Gastrocnemius medialis (tissue), 4 donors: ENCODE measurements around the gene NRDE2. TPM values are rescaled to one million over a fixed set of nuclear protein-coding genes. Genes with fewer than 3 reads are reported as not detected.
A peak's percentile ranks its signal among the peaks of the same experiment; 100 is the strongest.

Source experiments
- ATAC-seq, 2 donors: fragments of 150-250 bp; one replicate each; pipeline ENCODE4 v1.9.1; 2016
- DNase-seq, 2 donors: peaks; one replicate each; pipeline ENCODE4 v3.0.0-alpha.2; 2019
- H3K27ac ChIP-seq, 4 donors: fragments of 200-600 bp; sonication (generic); 1 replicate in 1 of 4; 2 replicates in 3 of 4; pipeline ENCODE4 v1.5.1; 2016 to 2018; ENCODE audit warnings: mild to moderate bottlenecking in 2 of 4, moderate library complexity in 1 of 4
- H3K27me3 ChIP-seq, 3 donors: fragments of 200-600 bp; sonication (generic) in 2 of 3; 1 replicate in 1 of 3; 2 replicates in 2 of 3; pipeline versions ENCODE4 v1.5.1 to v1.6.0; 2016 to 2019; ENCODE audit warnings: mild to moderate bottlenecking in 1 of 3, moderate library complexity in 1 of 3
- H3K36me3 ChIP-seq, 2 donors: fragments of 200-600 bp; sonication (generic) in 1 of 2; one replicate each; pipeline ENCODE4 v1.5.1; 2017 to 2018
- H3K4me1 ChIP-seq, 2 donors: fragments of 200-600 bp; sonication (generic) in 1 of 2; one replicate each; pipeline ENCODE4 v1.5.1; 2016 to 2017; ENCODE audit warnings: mild to moderate bottlenecking in 2 of 2
- H3K4me3 ChIP-seq, 4 donors: fragments of 200-600 bp; sonication (generic) in 3 of 4; 1 replicate in 1 of 4; 2 replicates in 3 of 4; pipeline ENCODE4 v1.5.1; 2016 to 2019; ENCODE audit warnings: mild to moderate bottlenecking in 2 of 4
- H3K9me3 ChIP-seq, 3 donors: fragments of 200-600 bp; sonication (generic) in 2 of 3; 1 replicate in 1 of 3; 2 replicates in 2 of 3; pipeline ENCODE4 v1.5.1; 2016 to 2019
- POLR2A ChIP-seq, 2 donors: fragments of 450-650 bp; IDR thresholded peaks; one replicate each; pipeline ENCODE4 v1.6.1; 2017; ENCODE audit warnings: antibody characterized with exemption in 2 of 2, mild to moderate bottlenecking in 2 of 2, moderate library complexity in 2 of 2
- in situ Hi-C, 4 donors: fragments of 200-750 bp; cut with MboI; loops; one replicate each; pipeline versions ENCODE4 v1.15.0 to v1.8.0; 2017; ENCODE audit warnings: low sequenced_read_pairs in 4 of 4
- intact Hi-C: fragments of 100-400 bp; cut with DNase I; formaldehyde crosslinking; loops from one replicate; pipeline ENCODE4 v1.15.1; 2023; ENCODE audit warnings: low total_unique reads
- total RNA-seq, 4 donors: library from RNA; depleted of rRNA; stranded (reverse); fragments of >200 nt; gene quantifications; one replicate each; pipeline versions ENCODE4 v1.1.0 to v1.2.3, GENCODE V29; 2016
- TF ChIP-seq, protein P1 (sequence below), 5 experiments: fragments of 450-650 bp in 3 of 5; fragments of 200-600 bp in 2 of 5; sonication (generic) in 2 of 5; IDR thresholded peaks in 4 of 5; conservative IDR thresholded peaks in 1 of 5; 1 replicate in 4 of 5; 2 replicates in 1 of 5; pipeline ENCODE4 v1.5.1; 2016 to 2019; ENCODE audit warnings: antibody characterized with exemption in 5 of 5, mild to moderate bottlenecking in 3 of 5, moderate library complexity in 3 of 5

NRDE2 gene
- total RNA-seq, 4 donors from 2014 or later: 7.5 to 11.8 (median 10.2) TPM

DNA sequence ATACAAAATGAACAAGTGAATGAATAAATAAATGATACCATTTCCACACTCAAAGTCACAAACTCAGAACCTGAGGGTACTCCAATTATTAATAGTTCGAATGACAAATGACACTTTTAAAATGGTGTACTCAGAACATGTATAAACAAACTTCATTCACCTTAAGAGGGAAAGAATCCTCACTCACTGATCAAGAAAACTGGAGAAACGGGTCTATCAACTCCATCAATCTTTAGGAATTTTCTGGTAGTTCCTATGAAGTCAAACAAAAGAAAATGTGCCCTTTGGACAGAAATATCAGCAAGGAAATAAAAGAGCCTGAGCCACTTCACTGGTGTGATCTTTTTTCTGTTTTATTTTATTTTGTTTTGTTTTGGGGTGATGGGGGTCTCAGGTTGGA, 5.2 kb upstream of the NRDE2 start:
- Histone ChIP-seq H3K9me3 (no peaks in the 10 kb centered on the region), H3K4me1 (no peaks in the 10 kb centered on the region), H3K4me3 (no peak overlapping the region), H3K27me3 (peaks cover 0 to 6% (median 3%) of the 10 kb centered on the region in 3 donors), H3K27ac (no peak overlapping the region), H3K36me3 (no peaks in the 10 kb centered on the region)
- in situ Hi-C loops: no loop called here
- DNase-seq (no peak), ATAC-seq (no peak)
- intact Hi-C loops: loop anchor here (10.0 kb wide), 1 partner anchor 1178 kb away; the partner anchor contains the start of gene PPP4R3A
- TF ChIP-seq, protein P1, sequence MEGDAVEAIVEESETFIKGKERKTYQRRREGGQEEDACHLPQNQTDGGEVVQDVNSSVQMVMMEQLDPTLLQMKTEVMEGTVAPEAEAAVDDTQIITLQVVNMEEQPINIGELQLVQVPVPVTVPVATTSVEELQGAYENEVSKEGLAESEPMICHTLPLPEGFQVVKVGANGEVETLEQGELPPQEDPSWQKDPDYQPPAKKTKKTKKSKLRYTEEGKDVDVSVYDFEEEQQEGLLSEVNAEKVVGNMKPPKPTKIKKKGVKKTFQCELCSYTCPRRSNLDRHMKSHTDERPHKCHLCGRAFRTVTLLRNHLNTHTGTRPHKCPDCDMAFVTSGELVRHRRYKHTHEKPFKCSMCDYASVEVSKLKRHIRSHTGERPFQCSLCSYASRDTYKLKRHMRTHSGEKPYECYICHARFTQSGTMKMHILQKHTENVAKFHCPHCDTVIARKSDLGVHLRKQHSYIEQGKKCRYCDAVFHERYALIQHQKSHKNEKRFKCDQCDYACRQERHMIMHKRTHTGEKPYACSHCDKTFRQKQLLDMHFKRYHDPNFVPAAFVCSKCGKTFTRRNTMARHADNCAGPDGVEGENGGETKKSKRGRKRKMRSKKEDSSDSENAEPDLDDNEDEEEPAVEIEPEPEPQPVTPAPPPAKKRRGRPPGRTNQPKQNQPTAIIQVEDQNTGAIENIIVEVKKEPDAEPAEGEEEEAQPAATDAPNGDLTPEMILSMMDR (IDR thresholded peaks at IDR 0.05 in 4 of 5, conservative IDR thresholded peaks at IDR 0.05 in 1 of 5): no peak
- TF ChIP-seq POLR2A (IDR thresholded peaks at IDR 0.05): no peak

DNA sequence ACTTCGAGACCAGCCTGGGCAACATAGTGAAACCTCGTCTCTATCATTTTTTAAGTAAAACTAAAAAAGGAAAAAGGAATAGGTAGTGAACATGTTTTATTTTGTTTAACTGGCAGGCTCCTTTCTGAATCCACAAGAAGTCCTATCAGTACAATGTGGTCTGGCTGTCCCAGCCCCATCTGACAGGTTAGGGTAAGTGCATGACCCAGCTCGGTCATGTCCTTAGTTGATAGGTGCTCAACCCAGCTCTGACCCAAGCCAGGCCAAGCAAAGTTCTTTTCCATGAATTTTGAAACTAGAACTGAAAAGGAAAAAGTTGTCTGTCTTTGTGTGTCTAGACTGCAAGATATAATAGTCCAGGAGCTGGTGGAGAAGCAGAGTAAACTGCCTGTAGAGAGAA, 4.7 kb upstream of the NRDE2 start:
- peaks cover 0 to 6% (median 3%) of the 10 kb centered on the region in 3 donors for H3K27me3 ChIP-seq
- no peak overlapping the region for H3K4me3 ChIP-seq
- DNase-seq: no peak
- TF ChIP-seq, protein P1 (IDR thresholded peaks at IDR 0.05 in 4 of 5, conservative IDR thresholded peaks at IDR 0.05 in 1 of 5): no peak
- no peak for TF ChIP-seq POLR2A (IDR thresholded peaks at IDR 0.05)
- H3K36me3 ChIP-seq: no peaks in the 10 kb centered on the region
- no peak for ATAC-seq
- intact Hi-C loops (loop anchor here (10.0 kb wide), 1 partner anchor 1178 kb away; the partner anchor contains the start of gene PPP4R3A), in situ Hi-C loops (no loop called here)
- H3K9me3 ChIP-seq: no peaks in the 10 kb centered on the region
- no peak overlapping the region for H3K27ac ChIP-seq
- H3K4me1 ChIP-seq: peaks cover under 1% of the 10 kb centered on the region in 2 donors

DNA sequence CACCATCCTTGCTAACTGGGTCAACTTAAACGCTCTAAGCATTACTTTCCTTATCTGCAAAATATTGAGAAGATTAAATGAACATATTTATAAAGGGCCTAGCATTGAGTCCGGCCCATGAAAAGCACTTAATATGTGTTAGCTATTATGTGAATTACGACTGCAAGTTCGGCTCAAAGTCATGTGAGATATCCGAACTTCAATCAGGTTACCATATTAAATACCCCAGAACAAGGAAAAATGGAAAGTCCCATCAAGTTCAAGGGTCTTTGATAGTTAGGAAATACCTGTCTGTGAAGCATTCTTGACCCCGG, 487 bp upstream of the NRDE2 start:
- no peaks in the 10 kb centered on the region for H3K9me3 ChIP-seq
- peak overlapping the region; percentile 61 to 90 (median 80) for H3K4me3 ChIP-seq
- DNase-seq: no peak
- no peaks in the 10 kb centered on the region for H3K36me3 ChIP-seq
- H3K27ac ChIP-seq: peak overlapping the region; percentile 79 to 93 (median 86)
- H3K4me1 ChIP-seq: peaks cover 9 to 12% of the 10 kb centered on the region in 2 donors
- in situ Hi-C loops (no loop called here), intact Hi-C loops (loop anchor here (1.0 to 10.0 kb wide), 4 partner anchors 51 to 1183 kb away; partner anchors contain the start of genes CALM1 and PPP4R3A)
- H3K27me3 ChIP-seq: peaks cover 0 to 4% (median 0%) of the 10 kb centered on the region in 3 donors
- no peak for TF ChIP-seq POLR2A (IDR thresholded peaks at IDR 0.05)
- peak in 1 of 2 donors; percentile 9 for ATAC-seq

DNA sequence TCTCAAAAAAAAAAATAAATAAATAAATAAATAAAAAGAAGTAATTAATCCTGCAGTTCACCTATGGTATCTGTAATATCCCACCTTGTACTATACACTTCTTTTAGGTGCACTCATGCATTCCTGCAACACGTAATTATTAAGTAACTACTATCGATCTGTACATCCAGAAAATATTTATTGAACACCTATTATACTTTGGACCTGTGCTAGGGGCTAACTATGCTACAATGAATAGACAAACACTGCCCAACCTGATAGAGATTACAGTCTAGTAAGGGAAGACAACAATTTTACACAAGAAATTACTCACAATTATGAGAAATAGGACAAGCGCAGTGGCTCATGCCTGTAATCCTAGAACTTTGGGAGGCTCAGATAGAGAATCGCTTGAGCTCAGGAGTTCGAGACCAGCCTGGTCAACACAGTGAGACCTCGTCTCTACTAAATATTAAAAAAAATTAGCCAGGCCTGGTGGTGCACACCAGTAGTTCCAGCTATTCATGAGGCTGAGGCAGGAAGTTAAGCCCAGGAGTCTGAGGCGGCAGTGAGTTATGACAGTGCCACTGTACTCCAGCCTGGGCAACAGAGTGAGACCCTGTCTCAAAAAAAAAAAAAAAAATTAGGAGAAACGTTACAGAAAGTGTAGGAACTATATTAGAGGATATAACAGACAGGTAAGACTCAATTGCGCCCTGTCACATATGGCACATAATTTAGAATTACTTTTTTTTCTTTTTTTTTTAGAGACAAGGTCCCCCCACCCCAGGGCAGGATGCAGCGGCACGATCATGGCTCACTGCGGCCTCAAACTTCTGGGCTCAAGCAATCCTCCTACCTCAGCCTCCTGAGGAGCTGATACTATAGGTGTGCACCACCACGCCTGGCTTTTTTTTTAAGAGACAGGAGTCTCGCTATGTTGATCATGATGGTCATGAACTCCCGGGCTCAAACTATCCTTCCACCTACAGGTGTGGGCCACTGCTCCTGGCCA, 1.2 kb downstream of the NRDE2 start:
- Histone ChIP-seq H3K4me3 (peak overlapping the region; percentile 61 to 90 (median 80)), H3K36me3 (no peaks in the 10 kb centered on the region), H3K27ac (peak overlapping the region; percentile 79 to 93 (median 86)), H3K4me1 (peaks cover 14 to 15% of the 10 kb centered on the region in 2 donors), H3K9me3 (no peaks in the 10 kb centered on the region), H3K27me3 (peaks cover 0 to under 1% (median 0%) of the 10 kb centered on the region in 3 donors)
- in situ Hi-C loops: no loop called here
- no peak for TF ChIP-seq POLR2A (IDR thresholded peaks at IDR 0.05)
- TF ChIP-seq, protein P1 (IDR thresholded peaks at IDR 0.05 in 4 of 5, conservative IDR thresholded peaks at IDR 0.05 in 1 of 5): no peak
- ATAC-seq: no peak
- intact Hi-C loops: loop anchor here (5.0 to 10.0 kb wide), 2 partner anchors 67 to 1184 kb away; partner anchors contain the start of genes CALM1 and PPP4R3A
- no peak for DNase-seq

DNA sequence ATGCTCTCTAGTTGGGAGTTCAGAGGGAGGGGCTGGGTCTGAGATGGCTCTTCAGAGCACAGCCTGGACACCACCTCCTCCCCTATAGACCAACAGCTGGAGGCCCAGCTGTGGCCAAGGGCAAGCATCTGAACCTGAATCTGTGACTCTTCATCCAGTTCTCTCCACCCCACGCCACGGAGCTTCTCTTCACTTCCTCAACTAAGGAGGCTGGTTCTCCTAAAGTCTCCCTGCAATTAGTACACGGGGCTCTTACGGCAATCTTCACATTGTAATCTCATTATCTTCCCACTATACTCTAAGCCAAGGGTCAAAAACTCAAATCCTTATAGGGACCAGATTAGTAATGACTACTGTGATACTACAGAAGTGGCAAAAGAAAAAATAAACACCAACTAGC, 9.8 kb downstream of the NRDE2 start:
- Histone ChIP-seq H3K4me1 (peaks cover 4 to 6% of the 10 kb centered on the region in 2 donors), H3K9me3 (no peaks in the 10 kb centered on the region), H3K27me3 (no peaks in the 10 kb centered on the region), H3K4me3 (no peak overlapping the region), H3K36me3 (peaks cover 0 to 14% of the 10 kb centered on the region in 2 donors), H3K27ac (no peak overlapping the region)
- intact Hi-C loops: no loop called here
- in situ Hi-C loops: loop anchor here in 1 of 4 donors (25.0 kb wide), 1 partner anchor 390 kb away; no protein-coding TSS in a partner anchor
- no peak for ATAC-seq
- TF ChIP-seq, protein P1 (IDR thresholded peaks at IDR 0.05 in 4 of 5, conservative IDR thresholded peaks at IDR 0.05 in 1 of 5): no peak
- TF ChIP-seq POLR2A (IDR thresholded peaks at IDR 0.05): no peak
- no peak for DNase-seq
